GM08714 (cell line): ENCODE data around the gene CD164L2.

Experiments used
- H3K4me3 ChIP-seq: fragments of 200-500 bp; sonication (Bioruptor generic); 2 replicates; pipeline ENCODE4 v1.5.1; 2014; ENCODE audit warnings: mild to moderate bottlenecking, low read length, inconsistent platforms
- ZNF274 ChIP-seq: IDR thresholded peaks from 2 replicates; pipeline ENCODE4 v1.6.1; 2012; ENCODE audit warnings: mild to moderate bottlenecking, low read depth, low read length

Gene CD164L2

GRCh38 chr1:27366411-27367159 is 16.5 kb downstream of the CD164L2 start, which contains the start of gene MAP3K6:
TSS of gene MAP3K6 (minus strand) at chr1:27366961. CDS start at chr1:27366597, 364 bp downstream.
- peak within 1 kb of the TSS; percentile 57; the same call in 1 of the 2 replicates for H3K4me3 ChIP-seq
- no peak for TF ChIP-seq ZNF274

GRCh38 chr1:27366113-27366410 is 17.1 kb downstream of the CD164L2 start:
- no peak for TF ChIP-seq ZNF274
- peak overlapping the region; percentile 57; the same call in 1 of the 2 replicates for H3K4me3 ChIP-seq

GRCh38 chr1:27365372-27366112 is 17.6 kb downstream of the CD164L2 start:
- no peak for TF ChIP-seq ZNF274
- peak overlapping the region; percentile 57; the same call in 1 of the 2 replicates for H3K4me3 ChIP-seq

GRCh38 chr1:27364696-27365371 is 18.3 kb downstream of the CD164L2 start:
- H3K4me3 ChIP-seq: no peak overlapping the region
- TF ChIP-seq ZNF274: no peak

- H3K4me3 ChIP-seq: no peak overlapping the region
- TF ChIP-seq ZNF274: no peak
Measured at GRCh38 chr1:27363766-27364695, 19.1 kb downstream of the CD164L2 start.

- no peak for TF ChIP-seq ZNF274
- H3K4me3 ChIP-seq: no peak overlapping the region
Measured at GRCh38 chr1:27361553-27361952, 21.6 kb downstream of the CD164L2 start.

- H3K4me3 ChIP-seq: no peak overlapping the region
- TF ChIP-seq ZNF274: no peak
Measured at GRCh38 chr1:27361044-27361402, 22.1 kb downstream of the CD164L2 start.

GRCh38 chr1:27360159-27361043 is 22.7 kb downstream of the CD164L2 start:
- peak overlapping the region; percentile 3; the same call in 1 of the 2 replicates for H3K4me3 ChIP-seq
- no peak for TF ChIP-seq ZNF274

- no peak overlapping the region; the same call in 1 of the 2 replicates for H3K4me3 ChIP-seq
- TF ChIP-seq ZNF274: no peak
Measured at GRCh38 chr1:27359822-27360158, 23.3 kb downstream of the CD164L2 start.

- no peak for TF ChIP-seq ZNF274
- no peak overlapping the region for H3K4me3 ChIP-seq
Measured at GRCh38 chr1:27358928-27359313, 24.2 kb downstream of the CD164L2 start.

- no peak overlapping the region for H3K4me3 ChIP-seq
- no peak for TF ChIP-seq ZNF274
Measured at GRCh38 chr1:27358038-27358927, 24.9 kb downstream of the CD164L2 start.
